NB4 (cell line): ENCODE data around the gene OLA1.

Experiments
- POLR2A ChIP-seq: IDR thresholded peaks from 2 replicates; pipeline ENCODE4 v1.6.1; 2011; ENCODE audit warnings: mild to moderate bottlenecking; ENCODE audit not compliant: insufficient read length; ENCODE audit errors: extremely low read depth
- TF ChIP-seq, protein P1 (sequence below): IDR thresholded peaks from 2 replicates; pipeline ENCODE4 v1.6.1; 2011; ENCODE audit warnings: low read depth, low read length
- TF ChIP-seq, protein P2 (sequence below): IDR thresholded peaks from one replicate; pipeline ENCODE4 v1.5.1; 2012; ENCODE audit warnings: low read depth, low read length

DNA sequence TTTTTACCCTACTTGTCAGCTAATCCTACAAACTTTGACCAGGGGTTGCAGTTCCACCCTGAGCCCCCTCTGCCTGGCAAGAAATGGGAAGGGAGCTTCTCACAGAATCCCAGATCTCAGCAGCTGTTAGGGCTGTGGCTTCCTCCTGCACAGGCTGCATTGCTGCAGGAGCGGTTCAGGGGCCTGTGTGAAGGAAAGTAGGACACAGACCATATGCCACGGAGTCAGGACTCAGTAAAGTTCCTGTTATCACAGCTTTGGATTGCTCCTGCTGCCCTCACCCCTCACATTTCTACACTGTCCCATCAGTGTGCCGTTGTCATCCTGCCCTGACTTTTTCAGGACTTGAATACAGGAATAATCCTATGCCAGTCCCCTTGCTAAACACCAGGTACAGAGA lies 220.4 kb downstream of the OLA1 start:
- TF ChIP-seq, protein P1, sequence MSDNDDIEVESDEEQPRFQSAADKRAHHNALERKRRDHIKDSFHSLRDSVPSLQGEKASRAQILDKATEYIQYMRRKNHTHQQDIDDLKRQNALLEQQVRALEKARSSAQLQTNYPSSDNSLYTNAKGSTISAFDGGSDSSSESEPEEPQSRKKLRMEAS: no peak
- TF ChIP-seq POLR2A: no peak
- TF ChIP-seq, protein P2, sequence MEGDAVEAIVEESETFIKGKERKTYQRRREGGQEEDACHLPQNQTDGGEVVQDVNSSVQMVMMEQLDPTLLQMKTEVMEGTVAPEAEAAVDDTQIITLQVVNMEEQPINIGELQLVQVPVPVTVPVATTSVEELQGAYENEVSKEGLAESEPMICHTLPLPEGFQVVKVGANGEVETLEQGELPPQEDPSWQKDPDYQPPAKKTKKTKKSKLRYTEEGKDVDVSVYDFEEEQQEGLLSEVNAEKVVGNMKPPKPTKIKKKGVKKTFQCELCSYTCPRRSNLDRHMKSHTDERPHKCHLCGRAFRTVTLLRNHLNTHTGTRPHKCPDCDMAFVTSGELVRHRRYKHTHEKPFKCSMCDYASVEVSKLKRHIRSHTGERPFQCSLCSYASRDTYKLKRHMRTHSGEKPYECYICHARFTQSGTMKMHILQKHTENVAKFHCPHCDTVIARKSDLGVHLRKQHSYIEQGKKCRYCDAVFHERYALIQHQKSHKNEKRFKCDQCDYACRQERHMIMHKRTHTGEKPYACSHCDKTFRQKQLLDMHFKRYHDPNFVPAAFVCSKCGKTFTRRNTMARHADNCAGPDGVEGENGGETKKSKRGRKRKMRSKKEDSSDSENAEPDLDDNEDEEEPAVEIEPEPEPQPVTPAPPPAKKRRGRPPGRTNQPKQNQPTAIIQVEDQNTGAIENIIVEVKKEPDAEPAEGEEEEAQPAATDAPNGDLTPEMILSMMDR: no peak
